ENCODE measurements around the gene ZBTB5.
"Not testable (repeated sequence)": the region's sequence is repeated elsewhere in the genome, so short reads cannot be mapped to it uniquely, and the experiment has no call there.

ZBTB5 gene

GRCh38 chr9:37485389-37486255 is 20.4 kb upstream of the ZBTB5 start, which contains the start of gene POLR1E:
Gene POLR1E (plus strand): TSS chr9:37485948. CDS start chr9:37486048, 100 bp downstream.
- peak within 1 kb of the TSS; percentile 89 for H3K4me3 ChIP-seq (ENCODE audit: low read length)
- DNase-seq (ENCODE audit: low read depth) = peak; percentile 68
- TF ChIP-seq CTCF (conservative IDR thresholded peaks at IDR 0.05; ENCODE audit: low read depth, low read length) = no peak

- no peak for DNase-seq (ENCODE audit: low read depth)
These were observed 15.5 kb upstream of the ZBTB5 start for GRCh38 chr9:37480759-37481158.

GRCh38 chr9:37477987-37478619 is 12.9 kb upstream of the ZBTB5 start:
- H3K4me3 ChIP-seq (ENCODE audit: low read length); DNase-seq (ENCODE audit: low read depth): not testable (repeated sequence)

More at GRCh38 chr9:37480759-37481158, 15.5 kb upstream of the ZBTB5 start:
- no peak for TF ChIP-seq CTCF (conservative IDR thresholded peaks at IDR 0.05; ENCODE audit: low read depth, low read length)
- no peak overlapping the region for H3K4me3 ChIP-seq (ENCODE audit: low read length)

- H3K4me3 ChIP-seq (ENCODE audit: low read length); DNase-seq (ENCODE audit: low read depth): not testable (repeated sequence)
These were observed 12.2 kb upstream of the ZBTB5 start for GRCh38 chr9:37477443-37477842.

GRCh38 chr9:37476930-37477329 is 11.7 kb upstream of the ZBTB5 start:
- H3K4me3 ChIP-seq (ENCODE audit: low read length) = no peak overlapping the region
- no peak for DNase-seq (ENCODE audit: low read depth)
- no peak for TF ChIP-seq CTCF (conservative IDR thresholded peaks at IDR 0.05; ENCODE audit: low read depth, low read length)

GRCh38 chr9:37474438-37474837 is 9.2 kb upstream of the ZBTB5 start:
- TF ChIP-seq CTCF (conservative IDR thresholded peaks at IDR 0.05; ENCODE audit: low read depth, low read length) = no peak
- no peak for DNase-seq (ENCODE audit: low read depth)
- H3K4me3 ChIP-seq (ENCODE audit: low read length) = no peak overlapping the region

- DNase-seq (ENCODE audit: low read depth); H3K4me3 ChIP-seq (ENCODE audit: low read length): not testable (repeated sequence)
These were observed 8.7 kb upstream of the ZBTB5 start for GRCh38 chr9:37473982-37474381.

- no peak for TF ChIP-seq CTCF (conservative IDR thresholded peaks at IDR 0.05; ENCODE audit: low read depth, low read length)
- peak overlapping the region; percentile 39 for H3K4me3 ChIP-seq (ENCODE audit: low read length)
- DNase-seq (ENCODE audit: low read depth) = peak; percentile 66
These were observed 6.9 kb upstream of the ZBTB5 start for GRCh38 chr9:37471942-37472684.
